Measurements from ENCODE around the gene PCNT.
A peak's percentile ranks its signal among the peaks of the same experiment; 100 is the strongest.
"Not testable (repeated sequence)": the region's sequence is repeated elsewhere in the genome, so short reads cannot be mapped to it uniquely, and the experiment has no call there.

The PCNT gene

GRCh38 chr21:46427516-46427915 lies 103.6 kb downstream of the PCNT start:
- no peak for DNase-seq (ENCODE audit: low spot score)

DNA sequence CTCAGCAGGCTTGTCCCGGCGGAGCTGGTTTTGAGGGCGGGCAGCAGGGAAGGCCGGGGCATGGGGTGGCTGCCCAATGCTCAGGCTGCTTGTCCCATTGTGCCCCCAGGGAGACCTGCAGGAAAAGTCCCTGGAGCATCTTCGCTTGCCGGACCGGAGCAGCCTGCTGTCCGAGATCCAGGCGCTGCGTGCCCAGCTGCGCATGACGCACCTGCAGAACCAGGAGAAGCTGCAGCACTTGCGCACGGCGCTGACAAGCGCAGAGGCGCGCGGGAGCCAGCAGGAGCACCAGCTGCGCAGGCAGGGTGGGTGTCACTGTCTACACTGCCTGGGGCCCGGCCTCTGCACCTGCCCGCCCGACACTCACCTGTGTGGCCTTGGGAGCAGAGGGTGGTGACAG lies 104.3 kb downstream of the PCNT start:
- no peak for DNase-seq (ENCODE audit: low spot score)

DNA sequence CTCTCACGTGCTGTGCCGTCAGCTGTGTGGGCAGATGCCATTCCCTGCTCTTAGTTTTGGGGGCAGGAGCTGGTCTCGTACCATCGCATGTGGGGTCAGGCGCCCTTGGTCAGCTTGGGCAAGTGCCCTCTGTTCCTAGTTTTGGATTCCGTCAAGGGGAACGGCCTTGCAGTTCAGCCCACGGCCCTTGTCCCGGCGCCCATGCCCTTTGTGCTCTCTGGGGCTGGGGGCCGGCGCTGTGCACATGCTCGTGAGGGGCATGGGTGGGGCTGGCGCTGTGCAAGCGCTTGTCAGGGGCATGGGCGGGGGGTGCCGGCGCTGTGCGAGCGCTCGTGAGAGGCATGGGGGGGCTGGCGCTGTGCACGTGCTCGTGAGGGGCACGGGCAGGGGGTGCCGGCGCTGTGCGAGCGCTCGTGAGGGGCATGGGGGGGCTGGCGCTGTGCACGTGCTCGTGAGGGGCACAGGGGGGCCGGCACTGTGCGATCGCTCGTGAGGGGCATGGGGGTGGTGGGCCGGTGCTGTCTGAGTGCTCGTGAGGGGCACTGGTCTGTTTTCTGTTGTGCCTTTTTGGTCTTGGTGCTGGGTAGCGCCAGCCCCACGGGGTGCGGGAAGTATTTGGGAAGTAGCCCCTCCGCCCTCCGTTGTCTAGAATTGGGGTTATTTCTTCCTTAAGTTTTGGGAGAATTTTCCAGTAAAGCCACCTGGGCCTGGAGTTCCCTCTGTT lies 105.2 kb downstream of the PCNT start:
- DNase-seq (ENCODE audit: low spot score) = no peak

DNA sequence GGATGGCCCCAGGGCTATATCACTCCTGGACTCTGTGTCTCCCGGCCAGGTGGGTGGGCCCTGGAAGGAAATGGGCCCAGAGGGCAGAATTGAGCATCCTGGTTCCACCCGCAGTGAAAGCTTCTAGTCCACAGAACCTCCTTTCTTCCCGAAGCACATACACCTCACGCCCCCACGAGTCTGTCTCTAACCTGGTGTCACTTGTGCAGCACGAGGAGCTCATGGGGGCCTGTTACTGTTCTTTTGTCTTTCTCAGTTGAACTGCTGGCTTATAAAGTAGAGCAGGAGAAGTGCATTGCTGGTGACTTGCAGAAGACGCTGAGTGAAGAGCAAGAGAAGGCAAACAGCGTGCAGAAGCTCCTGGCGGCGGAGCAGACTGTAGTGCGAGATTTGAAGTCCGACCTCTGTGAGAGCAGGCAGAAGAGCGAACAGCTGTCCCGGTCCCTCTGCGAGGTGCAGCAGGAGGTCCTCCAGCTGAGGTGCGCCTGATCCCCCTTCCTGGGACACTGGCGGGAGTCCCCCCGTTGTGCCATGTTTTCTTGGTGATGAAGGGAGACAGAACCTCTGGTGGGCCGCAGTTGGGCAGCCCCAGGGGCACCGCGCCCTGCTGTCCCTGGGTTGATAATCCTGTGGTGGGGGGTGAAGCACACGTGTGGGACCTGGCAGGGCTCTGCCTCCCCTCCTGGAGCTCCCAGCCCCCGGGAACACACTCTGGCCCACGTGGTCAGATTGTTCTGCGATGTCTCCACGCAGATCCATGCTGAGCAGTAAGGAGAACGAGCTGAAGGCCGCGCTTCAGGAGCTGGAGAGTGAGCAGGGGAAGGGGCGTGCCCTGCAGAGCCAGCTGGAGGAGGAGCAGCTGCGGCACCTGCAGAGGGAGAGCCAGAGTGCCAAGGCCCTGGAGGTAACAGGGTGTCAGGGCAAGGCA lies 106.1 kb downstream of the PCNT start:
- no peak for DNase-seq (ENCODE audit: low spot score)

DNA sequence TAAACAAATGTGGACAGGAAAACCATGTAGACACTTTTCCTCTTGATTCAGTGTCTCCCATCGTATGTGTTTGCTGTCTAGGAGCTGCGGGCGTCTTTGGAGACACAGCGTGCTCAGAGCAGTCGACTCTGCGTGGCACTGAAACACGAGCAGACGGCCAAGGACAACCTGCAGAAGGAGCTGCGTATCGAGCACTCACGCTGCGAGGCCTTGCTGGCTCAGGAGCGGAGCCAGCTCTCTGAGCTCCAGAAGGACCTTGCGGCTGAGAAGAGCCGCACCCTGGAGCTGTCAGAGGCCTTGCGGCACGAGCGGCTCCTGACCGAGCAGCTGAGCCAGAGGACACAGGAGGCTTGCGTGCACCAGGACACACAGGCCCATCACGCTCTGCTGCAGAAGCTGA lies 107.5 kb downstream of the PCNT start:
- DNase-seq (ENCODE audit: low spot score) = no peak

DNA sequence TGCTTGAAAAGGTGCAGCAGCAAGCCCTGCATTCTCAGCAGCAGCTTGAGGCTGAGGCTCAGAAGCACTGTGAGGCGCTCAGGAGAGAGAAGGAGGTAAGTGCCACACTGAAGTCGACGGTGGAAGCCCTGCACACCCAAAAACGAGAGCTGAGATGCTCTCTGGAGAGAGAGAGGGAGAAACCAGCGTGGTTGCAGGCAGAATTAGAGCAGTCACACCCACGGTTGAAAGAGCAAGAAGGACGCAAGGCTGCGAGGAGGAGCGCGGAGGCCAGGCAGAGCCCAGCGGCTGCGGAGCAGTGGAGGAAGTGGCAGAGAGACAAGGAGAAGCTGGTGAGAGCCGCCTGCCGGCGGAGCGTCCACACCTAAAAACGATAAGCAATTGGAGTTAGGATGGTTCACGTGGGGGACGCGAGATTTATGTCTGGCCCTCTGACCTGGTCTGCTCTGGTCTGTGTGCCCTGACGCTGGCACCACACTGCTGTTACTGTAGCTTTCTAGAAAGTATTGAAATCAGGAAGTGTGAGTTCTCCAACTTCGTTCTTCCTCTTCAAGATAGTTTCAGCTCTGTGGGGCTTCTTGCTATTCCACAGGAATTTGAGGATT lies 108.0 kb downstream of the PCNT start:
- DNase-seq (ENCODE audit: low spot score) = no peak

GRCh38 chr21:46433116-46433515 lies 109.2 kb downstream of the PCNT start:
- not testable (repeated sequence) for DNase-seq (ENCODE audit: low spot score)

DNA sequence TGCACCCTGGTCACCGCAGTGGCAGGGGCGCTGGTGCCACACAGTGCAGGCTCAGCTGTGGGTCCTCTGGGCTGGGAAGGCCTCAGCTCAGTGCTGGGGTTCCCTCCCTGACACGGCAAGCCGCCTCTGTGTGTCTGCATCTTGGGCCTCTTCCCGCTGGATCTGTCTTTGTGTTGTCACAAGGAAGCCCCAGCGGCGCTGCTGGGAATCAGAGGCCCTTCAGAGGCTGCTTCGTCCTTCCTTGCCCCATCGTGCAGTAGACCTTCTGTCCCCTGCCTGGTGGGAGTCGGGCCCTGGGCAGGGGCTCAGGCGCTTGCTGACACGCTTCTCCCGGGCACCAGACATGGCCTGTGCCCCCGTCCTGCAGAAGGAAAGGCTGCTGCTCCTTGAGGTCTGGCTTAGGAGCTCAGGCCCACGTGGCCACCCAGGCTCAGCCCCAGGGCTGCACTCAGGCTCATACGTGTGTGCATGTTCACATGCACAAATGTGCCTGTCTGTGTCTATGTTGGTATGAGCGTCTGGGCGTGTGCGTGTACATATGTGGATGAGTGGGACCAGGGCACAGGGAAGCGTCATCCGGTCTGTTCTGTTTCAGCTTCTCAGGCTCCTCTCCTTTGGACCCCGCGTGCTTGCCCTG lies 110.5 kb downstream of the PCNT start:
- DNase-seq (ENCODE audit: low spot score) = no peak

GRCh38 chr21:46435786-46436227 lies 111.9 kb downstream of the PCNT start:
- no peak for DNase-seq (ENCODE audit: low spot score)

- DNase-seq (ENCODE audit: low spot score) = no peak
Observed at GRCh38 chr21:46436621-46437020, 112.7 kb downstream of the PCNT start.

DNA sequence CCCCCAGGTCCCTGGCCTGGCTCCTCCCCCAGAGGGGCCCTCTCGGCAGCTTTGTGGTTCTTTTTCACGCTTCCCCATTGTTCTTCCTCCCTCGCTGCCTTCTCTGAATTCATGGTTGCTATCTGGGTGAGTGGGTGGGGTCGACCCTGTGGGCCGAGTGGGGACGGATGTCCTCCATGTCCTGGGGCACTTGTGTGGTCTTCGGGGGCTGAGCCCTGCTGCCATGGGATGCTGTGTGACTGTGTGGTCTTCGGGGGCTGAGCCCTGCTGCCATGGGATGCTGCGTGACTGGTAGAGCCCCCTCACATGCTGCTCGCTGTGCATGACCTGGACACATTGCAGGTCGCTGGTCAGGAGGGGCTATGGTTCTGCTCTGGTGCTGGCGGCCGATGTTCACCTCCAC lies 113.1 kb downstream of the PCNT start:
- no peak for DNase-seq (ENCODE audit: low spot score)

GRCh38 chr21:46437511-46437910 lies 113.6 kb downstream of the PCNT start:
- DNase-seq (ENCODE audit: low spot score) = no peak

DNA sequence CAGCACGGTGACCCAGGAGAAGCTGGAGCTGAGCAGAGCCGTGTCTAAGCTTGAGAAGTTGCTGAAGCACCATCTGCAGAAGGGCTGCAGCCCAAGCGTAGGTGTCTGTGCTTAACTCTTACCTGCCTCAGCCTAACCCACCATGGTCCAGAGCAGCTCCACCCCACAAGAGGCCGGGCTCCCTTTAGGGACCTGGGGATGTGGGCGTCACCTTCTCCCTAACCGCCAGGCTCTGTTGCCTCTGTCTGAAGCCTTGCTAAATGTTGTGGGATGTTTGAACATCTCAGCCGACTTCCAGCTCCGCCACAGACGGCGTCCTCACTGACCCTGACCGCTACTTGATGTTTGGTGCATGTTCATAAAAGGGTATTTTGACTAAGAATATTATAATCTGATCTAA lies 114.3 kb downstream of the PCNT start:
- DNase-seq (ENCODE audit: low spot score) = no peak

DNA sequence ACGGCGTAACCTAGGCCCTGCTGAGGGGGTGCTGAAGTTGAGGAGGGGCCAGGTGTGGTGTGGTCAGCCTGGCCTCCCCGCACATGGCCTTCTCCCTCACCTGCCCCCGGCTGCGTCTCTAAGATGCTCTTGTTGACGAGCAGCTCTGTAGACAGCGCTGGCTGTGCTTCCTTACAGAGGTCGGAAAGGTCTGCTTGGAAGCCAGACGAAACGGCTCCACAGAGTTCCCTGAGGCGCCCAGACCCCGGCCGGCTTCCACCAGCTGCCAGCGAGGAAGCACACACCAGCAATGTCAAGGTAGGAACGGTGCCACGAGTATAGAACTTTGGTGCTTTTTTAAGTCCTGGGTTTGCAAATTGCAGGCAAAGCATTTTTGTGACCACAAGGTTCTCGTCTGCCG lies 116.0 kb downstream of the PCNT start:
- no peak for DNase-seq (ENCODE audit: low spot score)

DNA sequence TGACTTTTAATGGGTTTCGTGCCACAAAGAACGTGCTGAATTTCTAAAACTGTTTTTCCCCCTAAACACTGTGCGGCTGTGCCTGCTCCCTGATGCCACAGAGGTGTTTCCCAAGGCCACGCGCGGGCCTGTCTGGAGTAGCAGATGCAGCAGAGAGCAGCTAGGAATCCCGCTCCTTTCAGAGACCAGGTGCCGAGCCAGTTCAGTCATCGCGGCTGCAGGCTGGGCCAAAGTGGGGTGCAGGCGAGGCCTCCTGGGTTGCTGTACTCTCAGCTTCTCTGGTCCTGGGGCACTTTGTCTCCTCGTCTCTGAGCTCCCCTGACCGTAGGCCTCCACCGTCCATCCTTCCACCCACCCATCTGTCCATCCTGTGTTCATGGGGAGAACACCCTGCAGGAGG lies 117.4 kb downstream of the PCNT start:
- DNase-seq (ENCODE audit: low spot score) = no peak

DNA sequence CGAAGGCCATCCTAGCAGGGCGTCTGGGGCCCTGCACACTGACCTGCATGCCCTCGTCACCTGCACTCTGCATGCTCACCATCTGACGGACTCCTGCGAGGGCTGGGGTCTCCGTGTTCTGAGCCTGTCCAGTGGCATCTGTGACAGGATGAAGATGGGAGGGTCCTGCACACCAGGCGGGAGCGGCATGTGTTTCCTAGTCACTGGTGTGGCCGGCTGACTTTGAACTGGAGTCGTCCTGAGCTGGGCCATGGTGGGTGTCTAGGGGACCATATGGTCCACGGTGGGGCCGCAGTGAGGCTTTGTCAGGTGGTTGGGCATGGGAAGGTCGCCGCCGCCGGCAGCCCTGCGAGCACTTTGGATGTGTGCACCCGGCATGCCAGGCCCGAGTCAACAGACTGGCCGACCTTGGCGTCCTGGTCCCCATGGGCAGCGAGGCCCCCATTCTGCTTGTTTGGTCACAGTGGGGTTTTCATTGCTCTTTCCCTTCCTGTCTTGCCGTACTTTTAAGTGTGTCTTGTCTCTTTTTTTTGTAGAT lies 118.1 kb downstream of the PCNT start:
- no peak for DNase-seq (ENCODE audit: low spot score)

GRCh38 chr21:46442938-46443337 lies 119.0 kb downstream of the PCNT start:
- DNase-seq (ENCODE audit: low spot score) = no peak

- DNase-seq (ENCODE audit: low spot score) = no peak
Observed at GRCh38 chr21:46443910-46444309, 120.0 kb downstream of the PCNT start.

DNA sequence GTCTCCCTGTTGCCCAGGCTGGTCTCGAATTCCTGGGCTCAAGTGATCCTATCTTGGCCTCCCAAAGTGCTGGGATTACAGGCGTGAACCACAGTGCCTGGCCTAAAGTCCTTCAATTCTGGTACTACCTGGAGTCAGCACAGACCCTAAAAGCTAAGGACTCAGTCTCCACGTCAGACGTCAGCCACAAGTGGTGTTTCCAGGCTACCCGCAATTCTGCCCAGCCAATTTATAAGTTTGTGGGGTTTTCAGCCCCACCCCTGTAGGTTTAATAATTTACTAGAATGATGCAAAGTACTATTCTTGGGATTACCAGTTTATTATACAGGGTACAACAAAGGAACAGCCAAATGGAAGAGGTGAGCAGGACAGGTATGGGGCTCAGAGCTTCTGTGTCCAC lies 124.2 kb downstream of the PCNT start:
- DNase-seq (ENCODE audit: low spot score) = no peak

GRCh38 chr21:46448855-46449254 lies 124.9 kb downstream of the PCNT start:
- DNase-seq (ENCODE audit: low spot score) = not testable (repeated sequence)

DNA sequence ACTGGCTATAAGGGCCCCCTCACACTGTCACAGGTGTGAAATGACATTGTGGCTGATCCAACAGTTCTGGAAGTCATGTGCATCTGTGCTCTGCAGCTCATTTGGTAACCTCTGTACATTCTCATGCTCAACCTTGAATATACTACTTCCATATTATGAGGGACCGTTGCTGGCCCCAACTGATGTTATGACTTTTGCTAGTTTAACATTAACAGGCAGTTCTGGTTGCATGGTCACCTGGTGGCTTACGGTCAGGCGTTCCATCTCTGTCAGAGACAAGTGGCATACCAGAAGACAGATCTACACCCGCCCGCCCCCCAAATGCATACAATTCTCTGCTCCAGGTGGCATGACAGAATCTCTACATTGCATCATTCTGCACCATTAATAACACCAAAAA lies 128.8 kb downstream of the PCNT start:
- DNase-seq (ENCODE audit: low spot score) = no peak

DNA sequence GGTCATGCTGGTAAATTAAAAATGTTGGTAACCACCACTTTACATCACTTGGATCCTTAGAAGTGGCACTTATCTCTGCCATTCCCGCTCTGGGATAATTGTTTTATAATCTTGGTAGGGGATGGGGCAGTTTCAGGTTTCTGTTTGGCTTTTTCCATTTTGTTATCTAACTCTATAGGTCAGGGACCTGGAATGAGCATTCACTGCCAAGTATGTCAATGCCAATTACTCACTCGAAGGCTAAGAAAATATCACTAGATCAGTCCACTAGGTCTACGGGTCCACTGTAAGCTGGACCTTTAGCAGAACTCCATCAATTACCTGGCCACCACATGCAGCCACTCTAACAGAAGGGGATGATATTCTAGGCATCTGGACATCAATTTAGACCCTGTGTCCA lies 130.2 kb downstream of the PCNT start:
- peak; percentile 28 for DNase-seq (ENCODE audit: low spot score)

Measured in AG08396 (cell line).